Fibroblast of pulmonary artery (primary cell): ENCODE results near the gene IGFBP1.
A peak's percentile ranks its signal among the peaks of the same experiment; 100 is the strongest.

Experiments used
- DNase-seq: peaks from one replicate; pipeline ENCODE4 v3.0.0-alpha.2; 2010; ENCODE audit warnings: low read depth
- H3K4me3 ChIP-seq: replicated peaks from 2 replicates; pipeline ENCODE4 v1.5.1; 2011; ENCODE audit warnings: low read depth, mild to moderate bottlenecking, control low read depth, low read length, moderate library complexity
- CTCF ChIP-seq: IDR thresholded peaks from 2 replicates; pipeline ENCODE4 v1.5.1; 2011; ENCODE audit warnings: mild to moderate bottlenecking, control low read depth, low read length, inconsistent platforms; ENCODE audit errors: missing control alignments

The IGFBP1 gene

GRCh38 chr7:45898222-45898621 lies 9.9 kb downstream of the IGFBP1 start:
- DNase-seq = no peak
- H3K4me3 ChIP-seq = no peak overlapping the region
- TF ChIP-seq CTCF = no peak

- no peak overlapping the region for H3K4me3 ChIP-seq
- DNase-seq = no peak
- TF ChIP-seq CTCF = no peak
Observed at GRCh38 chr7:45901566-45901965, 13.3 kb downstream of the IGFBP1 start.

- H3K4me3 ChIP-seq = no peak overlapping the region
- TF ChIP-seq CTCF = peak; percentile 5
- DNase-seq = no peak
Observed at GRCh38 chr7:45902820-45903219, 14.5 kb downstream of the IGFBP1 start.

GRCh38 chr7:45909561-45909960 lies 21.3 kb downstream of the IGFBP1 start:
- TF ChIP-seq CTCF = no peak
- DNase-seq = no peak
- H3K4me3 ChIP-seq = no peak overlapping the region

- DNase-seq = no peak
- H3K4me3 ChIP-seq = no peak overlapping the region
- no peak for TF ChIP-seq CTCF
Observed at GRCh38 chr7:45910855-45911254, 22.6 kb downstream of the IGFBP1 start.

- no peak overlapping the region for H3K4me3 ChIP-seq
- DNase-seq = no peak
- TF ChIP-seq CTCF = no peak
Observed at GRCh38 chr7:45911311-45911710, 23.0 kb downstream of the IGFBP1 start.

- no peak overlapping the region for H3K4me3 ChIP-seq
- TF ChIP-seq CTCF = no peak
- DNase-seq = no peak
Observed at GRCh38 chr7:45912972-45913371, 24.7 kb downstream of the IGFBP1 start.
